GM10847 (cell line): ENCODE data around the gene ZNF747.

Experiments used
- POLR2A ChIP-seq: IDR thresholded peaks from 2 replicates; pipeline ENCODE4 v1.6.1; 2011; ENCODE audit not compliant: insufficient read length; ENCODE audit errors: extremely low read depth

Gene ZNF747

GRCh38 chr16:30534368-30535105 is at the start of gene ZNF747:
ZNF747 (minus strand) TSS chr16:30534858; CDS start chr16:30534679, 179 bp downstream.
- TF ChIP-seq POLR2A, result peak; percentile 58

- TF ChIP-seq POLR2A, result no peak
Measured at GRCh38 chr16:30582611-30583340, 48.1 kb upstream of the ZNF747 start.

DNA sequence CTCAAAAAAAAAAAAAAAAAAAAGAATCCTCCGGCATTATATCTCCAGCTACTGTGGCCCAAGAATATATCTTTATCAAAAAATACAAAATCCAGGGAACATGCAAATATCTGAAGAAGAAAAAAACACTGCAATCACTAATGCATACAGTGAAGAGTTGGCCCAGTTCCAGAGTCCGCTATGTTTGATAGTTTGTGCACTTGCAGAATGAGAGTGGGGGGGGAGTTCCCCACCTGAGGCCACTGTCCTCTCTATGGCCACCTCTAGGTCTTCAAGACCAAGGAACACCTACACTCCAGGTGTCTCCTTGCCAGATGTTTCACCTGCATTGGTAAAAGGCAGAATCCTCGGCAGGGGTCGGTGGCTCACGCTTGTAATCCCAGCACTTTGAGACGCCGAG is 46.8 kb upstream of the ZNF747 start:
- no peak for TF ChIP-seq POLR2A

GRCh38 chr16:30574678-30575077 is 40.0 kb upstream of the ZNF747 start:
- no peak for TF ChIP-seq POLR2A

DNA sequence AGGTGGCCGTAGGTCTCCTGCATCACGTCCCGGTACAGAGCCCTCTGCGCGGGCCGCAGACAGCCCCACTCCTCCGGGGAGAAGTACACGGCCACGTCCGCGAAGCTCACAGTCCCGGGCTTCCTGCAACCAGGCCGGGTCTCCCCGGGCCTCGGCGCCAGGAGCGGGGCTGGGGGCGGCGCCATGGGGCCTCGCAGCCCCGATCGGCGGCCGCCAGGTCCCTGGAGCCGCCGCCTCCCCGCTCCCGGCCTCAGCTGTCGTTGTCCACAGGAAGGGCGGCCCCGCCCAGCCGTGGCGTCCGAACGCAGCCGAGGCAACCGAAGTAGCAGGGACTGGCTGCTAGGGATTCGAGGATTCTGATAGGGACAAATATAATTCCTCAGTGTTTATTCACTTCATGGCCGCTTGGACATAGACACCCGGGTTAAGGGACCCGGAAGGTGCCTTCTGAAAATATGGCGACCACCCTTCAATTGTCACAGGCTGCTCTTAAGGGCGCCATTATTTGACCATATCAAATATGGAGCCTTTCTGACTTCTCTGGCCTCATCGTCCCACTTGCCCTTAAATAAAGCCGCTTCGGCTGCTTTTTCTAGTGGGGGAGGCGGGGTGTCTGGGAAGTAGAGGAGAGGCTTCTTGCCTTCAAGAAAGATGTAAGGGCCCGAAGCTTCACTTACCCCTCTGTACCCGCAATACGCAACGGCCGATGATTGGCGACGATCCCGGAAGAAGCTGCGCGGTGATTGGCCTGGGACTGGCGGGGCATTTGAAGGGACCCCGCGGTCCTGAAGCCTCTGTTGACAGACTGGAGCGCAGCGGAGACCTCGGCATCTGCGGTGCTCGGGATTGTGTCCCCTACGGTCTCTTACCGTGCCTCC is 37.0 kb upstream of the ZNF747 start, which contains the start of gene ZNF688:
Gene ZNF688, minus strand, starts transcription at position 270 of the 878 bp plus-strand sequence. Its CDS starts 85 bp downstream, at position 185.
- TF ChIP-seq POLR2A, result peak; percentile 29

GRCh38 chr16:30570636-30571444 is 36.2 kb upstream of the ZNF747 start:
- TF ChIP-seq POLR2A, result no peak

DNA sequence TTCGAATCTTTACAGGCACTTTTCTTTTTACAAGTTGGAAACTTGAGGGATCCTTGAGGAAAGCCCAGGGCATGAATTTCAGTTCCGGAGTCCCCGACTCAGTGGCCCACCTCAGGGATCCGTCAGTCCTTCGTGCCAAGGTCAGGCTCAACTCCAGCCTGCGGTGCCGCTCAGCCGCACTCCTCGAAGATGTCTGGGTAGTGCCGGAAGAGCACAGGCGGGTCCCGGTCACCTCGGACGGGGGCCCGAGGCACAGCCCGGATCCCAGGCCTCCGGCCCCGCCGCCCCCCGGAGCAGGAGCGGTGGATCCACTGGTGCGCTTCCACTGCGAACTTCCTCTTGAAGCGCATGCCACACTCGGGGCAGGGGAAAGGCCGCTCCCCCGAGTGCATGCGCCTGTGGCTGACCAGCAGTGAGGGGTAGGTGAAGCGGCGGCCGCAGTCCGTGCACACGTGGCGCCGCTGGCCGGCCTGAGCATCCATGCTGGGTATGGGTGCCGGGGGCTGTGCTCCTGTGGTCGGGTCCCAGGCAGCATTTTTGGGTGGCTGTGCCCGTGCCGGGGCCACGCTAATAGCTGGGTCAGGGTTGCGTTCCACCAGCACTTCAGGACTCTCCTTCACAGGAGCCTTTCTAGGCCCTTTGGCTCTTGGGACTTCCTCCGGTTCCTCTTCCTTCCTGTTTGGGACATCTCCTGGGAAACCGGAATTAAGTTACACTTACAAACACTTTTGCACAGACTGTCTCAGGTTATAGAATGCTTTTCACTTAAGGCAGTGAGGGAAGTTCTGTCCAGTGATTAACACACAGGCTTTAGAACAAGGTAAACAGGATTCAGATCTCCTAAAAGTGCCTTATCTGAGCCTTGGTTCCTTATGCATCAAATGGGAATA is 35.3 kb upstream of the ZNF747 start:
- TF ChIP-seq POLR2A, result no peak

- TF ChIP-seq POLR2A, result no peak
Measured at GRCh38 chr16:30569281-30569680, 34.6 kb upstream of the ZNF747 start.

GRCh38 chr16:30567991-30568638 is 33.5 kb upstream of the ZNF747 start:
- TF ChIP-seq POLR2A, result no peak

DNA sequence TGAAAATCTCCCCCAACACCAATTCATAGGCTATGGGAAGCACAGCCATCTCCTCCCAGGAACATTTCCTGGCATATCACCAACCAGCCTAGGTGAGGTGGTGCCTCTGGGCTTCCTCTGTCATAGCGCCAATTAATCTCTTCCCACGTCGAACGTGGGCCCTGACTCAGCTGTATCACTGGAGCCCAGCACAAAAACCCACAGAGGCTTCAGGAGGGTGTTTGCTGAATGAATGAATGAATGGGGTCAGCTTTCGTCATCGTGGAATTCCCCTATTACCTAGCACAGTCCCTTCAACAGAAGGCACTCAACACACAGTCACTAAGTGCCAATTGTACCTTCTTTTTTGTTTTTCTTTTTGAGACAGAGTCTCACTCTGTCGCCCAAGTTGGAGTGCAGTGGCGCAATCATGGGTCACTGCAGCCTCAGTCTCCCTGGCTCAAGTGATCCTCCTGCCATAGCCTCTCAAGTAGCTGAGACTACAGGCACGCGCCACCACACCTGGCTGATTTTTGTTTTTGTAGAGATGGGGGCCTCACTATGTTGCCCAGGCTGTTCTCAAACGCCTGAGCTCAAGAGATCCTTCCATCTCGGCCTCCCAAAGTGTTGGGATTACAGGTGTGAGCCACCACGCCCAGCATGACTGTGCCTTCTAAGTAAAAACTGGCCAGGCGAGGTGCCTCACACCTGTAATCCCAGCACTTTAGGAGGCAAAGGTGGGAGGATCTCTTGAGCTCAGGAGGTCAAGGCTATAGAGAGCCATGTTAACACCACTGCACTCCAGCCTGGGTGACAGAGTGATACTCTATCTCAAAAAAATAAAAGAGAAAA is 32.7 kb upstream of the ZNF747 start:
- TF ChIP-seq POLR2A, result no peak

DNA sequence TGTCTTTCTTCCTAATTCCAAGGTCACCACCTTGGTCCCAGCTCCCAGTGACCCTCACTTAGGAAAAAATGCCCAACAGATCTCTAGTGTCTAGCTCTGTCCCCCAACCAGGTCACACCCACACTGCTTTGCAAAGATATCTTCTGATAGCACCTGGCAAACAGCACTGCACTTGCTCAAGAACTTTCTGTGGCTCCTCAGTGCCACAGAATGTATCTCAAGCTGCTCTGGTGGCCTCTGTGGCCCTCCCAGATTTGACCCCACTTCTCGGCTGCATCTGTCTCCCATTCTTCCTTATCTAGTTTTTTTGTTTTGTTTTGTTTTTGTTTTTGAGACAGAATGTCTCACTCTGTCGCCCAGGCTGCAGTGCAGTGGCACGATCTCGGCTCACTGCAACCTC is 31.9 kb upstream of the ZNF747 start:
- TF ChIP-seq POLR2A, result no peak

GRCh38 chr16:30565984-30566383 is 31.3 kb upstream of the ZNF747 start:
- TF ChIP-seq POLR2A, result no peak
